NCI-H128 (cell line): ENCODE data around the gene EMILIN2.

Experiments
- DNase-seq: peaks from one replicate; lab custom pipeline; 2025; ENCODE audit not compliant: unreplicated experiment; lab: John Stamatoyannopoulos, UW

EMILIN2 gene

DNA sequence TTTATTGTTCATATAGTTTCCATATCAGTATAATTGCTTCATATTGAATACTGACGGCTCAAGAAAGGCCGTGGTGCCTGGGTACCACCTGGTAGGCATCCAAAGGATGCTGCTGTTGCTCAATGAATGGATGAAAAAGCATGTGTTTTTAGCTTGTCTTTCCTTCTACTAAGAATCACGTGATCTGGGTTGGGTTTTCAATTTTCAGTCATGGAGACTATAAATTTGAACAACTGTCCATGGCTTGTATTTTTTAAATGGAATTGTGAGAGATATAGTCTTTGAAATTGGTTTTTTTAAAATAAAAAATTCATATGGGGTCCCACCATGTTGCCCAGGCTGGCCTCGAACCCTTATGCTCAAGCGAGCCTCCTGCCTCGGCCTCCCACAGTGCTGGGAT lies 25.3 kb downstream of the EMILIN2 start:
- DNase-seq, result no peak

DNA sequence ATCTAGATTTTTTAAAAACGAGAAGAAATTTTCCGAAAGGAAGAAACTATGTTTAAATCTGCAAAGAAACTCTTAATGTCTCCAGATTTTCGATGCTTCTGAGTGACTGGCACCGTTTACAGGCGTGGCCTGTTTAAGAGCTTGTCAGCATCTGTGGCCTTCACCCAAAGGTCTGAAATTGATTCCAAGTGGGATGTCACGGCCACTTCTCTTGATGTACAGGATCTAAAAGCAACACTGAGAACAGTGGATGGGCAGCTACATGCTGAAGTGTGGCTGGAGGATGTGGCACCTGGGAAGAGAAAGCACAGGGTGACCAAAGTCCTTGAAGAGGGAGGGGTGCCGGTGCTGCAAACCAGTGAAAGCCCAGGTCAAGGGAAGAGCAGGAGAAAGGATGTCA lies 28.0 kb downstream of the EMILIN2 start:
- DNase-seq, result no peak

DNA sequence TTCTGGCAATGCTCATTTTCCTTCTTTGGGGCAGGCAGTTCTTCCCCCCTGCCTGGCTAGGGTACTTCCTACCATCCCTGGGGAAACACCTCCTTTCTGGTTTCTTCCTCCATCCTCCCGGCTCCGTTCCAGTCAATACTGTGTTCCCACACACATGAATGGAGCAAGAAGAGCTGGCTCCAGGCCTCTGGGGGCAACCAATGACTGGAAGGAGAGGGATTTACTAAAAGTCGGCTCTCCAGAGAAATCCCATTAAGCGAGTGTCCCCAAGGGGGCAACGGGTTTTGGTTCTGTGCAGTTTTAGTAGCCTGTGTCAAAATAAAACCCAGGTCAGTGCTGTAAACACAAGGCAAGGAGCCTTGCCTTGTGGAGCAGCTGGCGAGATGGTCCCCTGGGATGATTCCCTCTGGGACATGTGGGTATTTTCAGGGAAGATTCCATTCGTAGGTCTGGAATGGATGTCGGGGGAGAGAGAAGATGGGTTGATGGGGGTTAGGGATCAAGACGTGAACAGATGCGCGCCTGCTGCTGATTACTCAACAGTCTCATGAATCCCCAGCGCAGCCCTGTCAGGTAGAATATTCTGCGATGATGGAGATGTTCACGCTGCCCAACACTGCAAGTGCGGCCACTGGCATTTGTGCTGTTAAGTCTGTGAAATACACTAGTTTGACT lies 32.0 kb downstream of the EMILIN2 start:
- DNase-seq, result no peak

DNA sequence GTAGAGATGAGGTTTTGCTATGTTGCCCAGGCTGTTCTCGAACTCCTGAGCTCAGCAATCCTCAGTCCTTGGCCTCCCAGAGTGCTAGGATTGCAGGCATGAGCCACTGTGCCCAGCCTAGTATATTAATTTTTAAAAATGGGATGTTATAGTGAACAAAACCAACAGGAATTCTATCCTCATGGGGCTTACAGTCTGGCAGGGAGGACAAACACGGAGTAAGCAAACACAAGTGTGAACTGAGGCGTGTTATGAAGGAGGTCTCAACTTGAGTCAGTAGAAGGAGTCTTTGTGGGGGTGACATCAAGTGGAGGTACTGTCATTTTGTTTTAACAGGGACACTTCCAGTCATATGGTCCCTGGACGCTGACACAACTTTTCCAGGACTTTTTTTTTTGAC lies 33.1 kb downstream of the EMILIN2 start:
- no peak for DNase-seq

DNA sequence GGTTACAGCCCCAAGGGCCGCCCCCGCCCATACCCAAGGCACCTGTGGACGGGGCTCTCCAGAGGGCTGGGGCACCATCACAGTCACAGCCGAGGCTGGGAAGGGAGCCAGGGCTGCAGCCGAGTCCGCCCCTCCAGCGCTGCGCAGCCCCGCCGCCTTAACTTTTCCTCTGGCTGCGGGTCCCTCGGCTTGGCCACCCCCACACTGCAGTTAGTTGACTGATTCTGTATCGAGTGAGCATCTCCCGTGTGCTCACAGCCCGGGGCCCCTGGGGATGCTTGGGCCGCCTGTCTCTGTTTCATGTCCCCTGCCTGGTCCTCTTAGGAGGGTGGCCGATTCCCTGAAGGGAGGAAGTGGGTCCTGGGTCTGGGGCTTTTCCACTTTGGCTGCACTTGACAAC lies 33.7 kb downstream of the EMILIN2 start:
- DNase-seq, result no peak

DNA sequence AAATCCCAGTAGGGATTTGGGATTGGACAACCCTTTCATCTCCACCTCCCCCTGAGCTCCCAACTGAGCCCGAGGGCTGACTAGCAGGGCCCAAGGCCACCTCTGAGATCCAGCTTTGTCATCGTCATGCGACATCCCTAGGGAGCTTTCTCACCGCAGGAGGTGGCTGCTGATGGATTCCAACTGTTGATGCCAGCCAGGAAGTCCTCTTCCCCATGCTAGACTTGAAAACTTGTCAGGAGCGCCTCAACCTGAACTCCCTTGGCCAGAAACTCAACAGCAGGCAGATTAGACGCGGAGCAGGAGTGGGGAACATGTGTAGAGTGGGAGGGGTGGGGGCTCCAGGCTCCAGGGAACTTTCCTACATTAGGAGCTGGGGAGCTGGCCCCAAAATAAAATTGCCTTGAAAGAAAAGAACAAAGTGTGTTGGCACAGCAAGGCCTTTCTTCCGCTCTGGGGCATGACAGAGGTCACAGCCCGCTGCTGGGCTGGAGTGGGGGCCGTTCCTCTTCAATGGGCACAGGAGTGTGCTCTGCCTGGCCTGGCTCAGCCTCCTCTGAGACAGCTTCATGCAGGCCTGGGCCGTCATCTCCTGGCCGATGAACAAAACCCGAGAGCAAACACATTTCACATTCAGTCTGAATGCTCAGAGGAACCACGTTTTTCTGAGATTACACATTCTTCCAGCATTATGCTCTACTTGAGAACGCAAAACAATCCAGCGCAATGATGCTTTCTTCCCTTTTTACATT lies 34.5 kb downstream of the EMILIN2 start:
- DNase-seq, result no peak

DNA sequence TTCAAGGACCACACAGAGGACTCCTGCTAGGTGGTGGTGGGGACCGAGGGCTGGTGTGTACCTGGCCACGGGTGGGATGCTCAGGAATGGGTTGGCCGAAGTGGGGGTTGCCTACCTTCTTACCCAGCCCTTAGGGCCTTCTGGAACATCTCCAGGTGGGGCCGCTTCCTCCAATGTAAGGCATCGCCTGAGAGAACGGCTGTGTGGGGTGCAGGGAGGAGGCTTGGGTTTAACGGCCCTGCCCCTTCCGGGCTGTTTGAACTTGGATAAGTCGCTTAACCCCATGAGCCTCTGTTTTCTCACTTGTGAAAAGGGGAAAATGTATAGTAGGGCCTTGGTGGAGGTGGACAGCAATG lies 35.0 kb downstream of the EMILIN2 start:
- no peak for DNase-seq

DNA sequence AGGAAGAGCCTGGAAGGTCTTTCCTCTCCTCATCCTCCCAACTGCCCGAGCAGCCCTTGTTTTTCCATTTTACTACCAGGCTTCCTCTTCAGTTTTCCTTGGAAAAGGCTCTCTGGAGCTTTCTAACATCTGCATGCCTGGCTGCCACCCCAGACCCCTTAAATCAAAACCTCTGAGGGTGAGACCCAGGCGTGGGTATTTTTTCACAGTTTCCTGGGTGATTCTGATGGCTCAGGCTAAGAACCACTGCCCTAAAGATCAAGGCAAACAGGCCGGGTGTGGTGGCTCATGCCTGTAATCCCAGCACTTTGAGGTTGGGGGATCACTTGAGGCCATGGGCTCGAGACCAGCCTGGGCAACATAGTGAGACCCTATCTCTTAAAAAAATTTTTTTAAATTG lies 35.4 kb downstream of the EMILIN2 start:
- DNase-seq, result no peak

DNA sequence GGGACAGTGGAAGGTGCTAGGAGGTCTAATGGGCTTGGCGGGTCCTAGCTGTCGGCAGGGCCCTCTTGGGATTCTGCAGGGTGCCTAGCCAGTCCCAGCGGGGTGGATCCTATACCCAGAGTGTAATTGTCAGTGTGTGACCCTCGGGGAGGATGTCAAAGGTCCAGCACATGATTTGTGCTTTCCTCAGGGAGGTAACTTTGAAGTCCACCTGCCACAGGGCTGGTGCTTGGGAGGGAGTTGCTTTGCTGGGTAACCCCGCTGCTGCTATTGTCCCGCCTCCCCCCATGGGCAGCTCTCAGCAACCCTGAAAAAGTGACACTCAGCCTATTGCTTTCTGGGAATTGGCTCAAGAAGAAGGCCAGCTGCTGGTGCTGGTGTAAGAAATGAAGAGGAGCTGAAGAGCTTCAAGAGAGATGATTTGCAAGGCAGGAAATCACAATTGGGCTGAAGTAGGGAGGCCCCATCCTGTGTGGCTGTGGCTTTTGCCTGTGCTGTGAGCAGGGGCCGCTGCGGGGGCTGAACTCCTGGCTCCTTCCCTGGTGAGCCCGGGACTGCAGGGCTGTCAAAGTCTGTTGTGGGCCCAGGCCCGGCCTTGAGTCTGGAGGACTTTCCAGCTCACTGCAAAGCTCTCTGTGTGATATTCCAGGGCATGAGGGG lies 36.4 kb downstream of the EMILIN2 start:
- no peak for DNase-seq

DNA sequence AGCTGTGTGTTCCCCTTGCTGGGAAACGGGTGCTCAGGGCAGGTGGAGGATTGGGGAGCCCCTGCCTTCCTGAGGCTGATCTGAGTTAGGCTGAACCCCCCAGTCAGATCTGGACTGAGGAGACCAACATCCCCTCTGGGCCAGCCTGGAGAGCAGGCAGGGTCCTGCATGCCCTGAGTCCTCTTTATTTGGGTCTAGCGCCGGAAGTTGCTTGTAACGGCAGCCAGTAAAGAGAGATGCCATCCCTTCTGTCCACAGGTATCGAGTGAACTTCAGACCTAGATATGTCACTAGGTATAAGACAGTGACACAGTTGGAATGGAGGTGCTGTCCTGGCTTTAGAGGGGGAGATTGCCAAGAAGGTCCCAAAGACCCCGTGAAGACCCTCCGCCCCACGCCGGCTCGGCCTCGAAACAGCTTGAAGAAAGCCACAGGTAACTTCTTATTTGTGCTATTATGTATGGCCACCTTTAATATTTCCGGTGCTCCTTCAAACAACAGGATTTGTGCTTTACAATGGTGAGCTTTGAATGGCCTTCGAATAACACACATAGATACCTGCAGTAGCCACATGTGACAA lies 38.0 kb downstream of the EMILIN2 start:
- DNase-seq, result no peak

DNA sequence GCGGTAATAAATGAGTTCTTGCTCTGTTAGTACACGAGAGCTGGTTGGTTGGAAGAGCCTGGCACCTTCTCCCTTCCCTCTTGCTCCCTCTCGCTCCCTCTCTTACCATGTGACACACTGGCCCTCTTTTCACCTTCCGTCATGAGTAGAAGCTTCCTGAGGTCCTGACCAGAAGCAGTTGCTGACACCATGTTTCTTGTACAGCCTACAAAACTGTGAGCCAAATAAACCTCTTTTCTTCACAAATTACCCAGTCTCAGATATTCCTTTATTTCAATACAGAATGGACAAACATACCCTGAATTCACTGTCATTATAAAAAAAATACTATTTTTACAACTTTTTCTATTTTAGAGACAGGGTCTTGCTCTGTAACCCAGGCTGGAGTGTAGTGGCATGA lies 40.7 kb downstream of the EMILIN2 start:
- DNase-seq, result no peak

DNA sequence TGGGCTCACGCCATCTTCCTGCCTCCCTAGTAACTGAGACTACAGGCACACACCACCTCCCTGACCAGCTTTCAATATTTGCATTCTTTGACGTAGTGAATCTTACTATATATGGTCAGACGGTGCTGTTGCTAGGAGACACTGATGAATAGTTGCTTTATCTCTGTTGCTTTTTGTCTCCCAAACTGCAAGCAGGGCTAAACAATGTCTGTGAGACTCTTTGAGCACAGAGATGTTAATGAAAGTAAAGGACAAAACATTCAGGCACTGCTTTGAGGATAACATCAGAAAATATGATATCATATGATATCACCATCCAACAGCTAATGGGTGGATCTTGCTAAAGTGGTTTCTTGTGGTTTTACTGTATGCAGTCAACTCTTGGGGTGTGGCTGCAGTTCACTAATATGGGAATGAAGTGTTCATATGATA lies 43.0 kb downstream of the EMILIN2 start:
- no peak for DNase-seq

DNA sequence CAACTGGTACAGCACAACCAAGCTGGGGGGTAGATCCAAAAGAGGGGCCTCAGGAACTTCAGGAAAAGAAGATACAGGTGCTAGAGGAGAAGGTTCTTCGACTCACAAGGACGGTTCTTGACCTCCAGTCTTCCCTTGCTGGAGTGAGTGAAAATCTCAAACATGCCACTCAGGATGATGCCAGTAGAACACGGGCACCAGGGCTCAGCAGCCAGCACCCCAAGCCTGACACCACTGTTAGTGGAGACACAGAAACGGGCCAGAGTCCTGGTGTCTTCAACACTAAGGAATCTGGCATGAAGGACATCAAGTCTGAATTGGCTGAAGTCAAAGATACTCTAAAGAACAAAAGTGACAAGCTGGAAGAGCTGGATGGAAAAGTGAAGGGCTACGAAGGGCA lies 43.8 kb downstream of the EMILIN2 start:
- no peak for DNase-seq

DNA sequence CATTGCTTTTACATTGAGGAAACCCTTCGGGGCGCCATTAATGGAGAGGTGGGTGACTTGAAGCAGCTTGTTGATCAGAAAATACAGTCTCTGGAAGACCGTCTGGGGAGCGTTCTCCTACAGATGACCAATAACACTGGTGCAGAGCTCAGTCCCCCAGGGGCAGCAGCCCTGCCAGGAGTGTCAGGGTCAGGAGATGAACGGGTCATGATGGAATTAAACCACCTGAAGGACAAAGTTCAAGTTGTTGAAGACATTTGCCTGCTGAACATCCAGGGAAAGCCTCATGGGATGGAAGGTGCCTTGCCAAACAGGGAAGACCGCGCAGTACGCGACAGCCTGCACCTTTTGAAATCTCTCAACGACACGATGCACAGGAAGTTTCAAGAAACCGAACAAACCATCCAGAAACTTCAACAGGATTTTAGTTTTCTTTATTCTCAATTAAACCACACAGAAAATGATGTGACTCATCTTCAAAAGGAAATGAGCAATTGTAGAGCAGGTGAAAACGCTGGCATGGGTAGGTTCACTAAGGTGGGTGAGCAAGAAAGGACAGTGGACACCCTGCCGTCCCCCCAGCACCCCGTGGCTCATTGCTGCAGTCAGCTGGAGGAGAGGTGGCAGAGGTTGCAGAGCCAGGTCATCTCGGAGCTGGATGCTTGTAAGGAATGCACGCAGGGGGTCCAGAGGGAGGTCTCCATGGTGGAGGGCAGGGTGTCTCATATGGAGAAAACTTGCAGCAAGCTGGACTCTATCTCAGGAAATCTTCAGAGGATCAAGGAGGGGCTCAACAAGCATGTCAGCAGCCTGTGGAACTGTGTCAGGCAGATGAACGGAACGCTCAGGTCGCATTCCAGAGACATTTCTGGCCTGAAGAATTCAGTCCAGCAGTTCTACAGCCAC lies 45.0 kb downstream of the EMILIN2 start:
- no peak for DNase-seq

DNA sequence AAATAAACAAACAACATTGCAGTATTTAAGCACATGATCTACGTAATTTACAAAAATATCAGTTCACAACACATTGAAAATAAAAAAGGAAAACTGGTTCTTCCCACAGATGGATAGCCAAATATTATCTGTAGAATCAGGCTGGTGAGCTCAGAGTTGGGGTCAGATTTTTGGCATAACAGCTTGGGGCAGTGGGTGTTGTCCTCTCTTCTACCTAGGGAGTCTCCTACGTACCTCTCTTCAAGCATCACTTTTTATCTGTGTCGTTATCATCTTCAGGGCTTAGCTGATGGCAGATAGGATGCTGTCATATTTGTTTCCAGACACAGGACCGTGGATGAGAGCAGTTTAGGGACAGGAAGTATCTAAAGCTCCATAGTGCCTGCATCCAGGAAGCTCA lies 46.2 kb downstream of the EMILIN2 start:
- no peak for DNase-seq

DNA sequence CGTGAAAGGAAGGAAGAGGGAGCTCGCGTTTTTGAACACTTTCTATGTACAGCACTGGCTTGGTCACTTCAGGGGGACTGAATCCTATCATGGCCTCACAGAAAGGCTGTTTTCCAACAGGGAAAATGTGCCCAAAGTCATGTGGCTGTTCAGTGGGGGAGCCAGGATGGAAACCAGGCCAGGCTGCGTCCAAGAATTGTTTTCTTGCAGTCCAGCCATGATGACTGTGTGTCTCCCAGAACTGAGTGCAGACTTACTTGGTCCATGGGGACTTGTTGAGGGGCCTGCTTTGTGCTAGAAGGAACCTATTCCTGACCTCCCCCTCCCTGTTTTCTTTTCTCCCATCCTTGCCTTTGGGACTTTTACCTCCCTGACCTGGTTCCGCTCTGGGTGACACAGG lies 46.9 kb downstream of the EMILIN2 start:
- no peak for DNase-seq

DNA sequence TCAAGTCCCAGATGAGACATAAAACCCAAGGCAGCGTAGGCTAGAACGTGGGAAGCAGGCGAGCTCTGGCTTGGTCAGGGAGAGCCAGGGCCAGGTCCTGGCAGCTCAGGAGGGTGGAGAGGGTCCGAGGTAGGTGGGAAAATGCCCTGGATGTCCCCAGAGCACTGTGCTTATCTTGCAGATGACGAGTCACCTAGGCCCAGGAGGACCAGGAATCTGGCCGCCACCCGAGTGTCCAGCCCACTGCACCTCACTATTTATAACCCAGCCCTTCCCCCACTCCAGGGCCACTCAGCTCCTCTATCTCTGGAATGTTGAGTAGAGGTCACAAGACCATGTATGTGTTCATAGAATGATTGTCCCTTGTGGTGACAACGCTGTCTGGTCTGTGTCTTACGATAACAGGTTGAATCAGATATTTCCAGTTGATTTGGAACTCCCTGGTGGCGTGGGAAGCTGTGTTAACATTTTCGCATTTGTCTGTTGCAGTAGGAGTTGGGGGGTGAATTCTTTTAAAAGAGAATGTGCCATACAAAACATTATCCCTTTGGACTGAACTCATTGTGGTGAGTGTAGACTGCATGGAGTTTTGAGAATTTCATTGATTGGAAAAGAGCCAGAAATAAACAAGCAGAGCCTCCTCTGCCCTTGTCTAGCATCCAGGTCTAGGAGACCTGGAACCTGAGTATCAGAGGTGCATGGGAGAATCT lies 47.5 kb downstream of the EMILIN2 start:
- no peak for DNase-seq

DNA sequence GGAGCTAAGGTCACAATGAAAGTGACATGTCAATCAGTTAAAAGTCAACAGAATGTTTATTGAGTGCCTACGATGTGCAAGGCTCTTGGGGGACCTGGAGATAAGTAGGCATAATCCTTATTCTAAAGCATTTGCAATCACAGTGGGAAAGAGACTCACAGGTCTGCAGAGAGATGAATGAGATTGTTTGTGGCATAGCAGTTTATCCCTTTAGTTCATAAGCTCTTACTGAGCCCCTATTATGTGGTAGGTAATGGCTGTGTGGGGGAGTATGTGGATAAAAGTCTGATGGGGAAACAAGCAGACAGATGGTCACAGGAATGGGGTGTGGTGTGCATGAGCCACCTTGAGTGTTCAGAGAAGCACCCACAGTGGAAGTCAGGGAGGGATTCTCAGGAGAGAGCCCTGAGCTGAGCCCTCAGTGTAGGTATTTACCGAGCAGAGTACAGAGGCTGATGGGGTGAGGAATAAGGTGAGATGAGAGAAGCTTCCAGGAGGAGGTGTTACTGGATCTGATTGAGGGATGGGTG lies 48.1 kb downstream of the EMILIN2 start:
- DNase-seq, result no peak

DNA sequence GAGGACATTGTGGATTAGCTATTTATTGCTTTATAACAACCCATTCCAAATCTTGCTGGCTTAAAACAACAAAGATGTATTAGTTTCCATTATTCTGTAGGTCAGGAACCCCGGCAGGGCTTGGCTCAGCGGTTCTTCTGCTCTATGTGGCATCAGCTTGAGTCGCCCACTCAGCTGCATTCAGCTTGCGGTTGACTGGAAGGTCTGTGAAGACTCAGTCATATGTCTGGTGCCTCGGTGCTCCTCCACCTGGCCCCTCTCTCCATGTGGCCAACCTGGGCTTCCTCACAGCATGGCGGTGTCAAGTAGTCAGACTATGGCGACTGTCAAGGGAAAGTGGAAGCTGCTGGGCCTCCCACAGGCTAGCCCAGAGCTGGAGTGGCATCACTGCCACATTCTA lies 48.6 kb downstream of the EMILIN2 start:
- DNase-seq, result no peak

DNA sequence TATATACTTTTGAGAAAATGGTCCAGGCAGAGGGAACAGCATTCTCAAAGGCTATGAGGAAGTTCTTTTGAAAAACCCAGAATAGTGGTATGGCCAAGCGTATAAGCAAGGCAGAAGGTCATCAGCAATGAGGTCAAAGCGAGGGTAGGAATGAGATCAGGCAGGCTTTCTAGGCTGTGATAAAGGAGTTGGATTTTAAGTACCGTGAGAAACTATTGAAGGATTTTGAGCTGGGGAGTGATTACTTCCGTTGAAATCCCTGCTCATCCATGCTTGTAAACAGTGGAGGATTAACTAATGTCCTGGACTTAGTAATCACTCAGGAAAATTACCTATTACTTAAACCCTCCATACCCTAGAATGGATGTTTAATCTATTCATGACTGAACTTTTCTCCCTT lies 50.2 kb downstream of the EMILIN2 start:
- DNase-seq, result no peak
